ENCODE measurements around the gene HCAR1. TPM values are rescaled to one million over a fixed set of nuclear protein-coding genes. Genes with fewer than 3 reads are reported as not detected.

HCAR1 gene
- total RNA-seq, 2 experiments from 2014 or later: 0.05 TPM; not detected in 1

GRCh38 chr12:122740351-122740750 lies 9.7 kb upstream of the HCAR1 start:
- Histone ChIP-seq H3K4me1 (ENCODE audit: insufficient read depth, low read length) (no peaks in the 10 kb centered on the region), H3K27ac (ENCODE audit: low read depth in 1 of 2, low read length in 2 of 2) (no peak overlapping the region), H3K9me3 (ENCODE audit: control insufficient read depth in 1 of 2, insufficient read depth in 1 of 2, low read length in 2 of 2) (no peaks in the 10 kb centered on the region), H3K36me3 (ENCODE audit: insufficient read depth, low read length) (no peaks in the 10 kb centered on the region), H3K4me3 (ENCODE audit: low read length) (no peak overlapping the region), H3K27me3 (ENCODE audit: control insufficient read depth in 1 of 2, insufficient read depth in 2 of 2, low read length in 2 of 2) (peaks cover 0 to 3% of the 10 kb centered on the region in 2 experiments)
- Mint-ChIP-seq H3K4me3 (no peak overlapping the region), H3K9me3 (no peaks in the 10 kb centered on the region), H3K36me3 (ENCODE audit: low read depth) (no peaks in the 10 kb centered on the region), H3K27me3 (no peaks in the 10 kb centered on the region), H3K27ac (no peak overlapping the region), H3K4me1 (ENCODE audit: low read depth) (no peaks in the 10 kb centered on the region)
- intact Hi-C loops (cut with DNase I, micrococcal nuclease): no loop called here
- no peak for DNase-seq
- ChIA-PET POLR2A (no interaction called here), CTCF (interaction anchor here (0.7 kb wide), 1 partner anchor 240 kb away, joined by 3 read pairs; the partner anchor contains the start of gene ZCCHC8)
- TF ChIP-seq CTCF (IDR thresholded peaks at IDR 0.05): no peak
- no peak for ATAC-seq (ENCODE audit: poor library complexity)

GRCh38 chr12:122738571-122738970 lies 7.9 kb upstream of the HCAR1 start:
- H3K9me3 ChIP-seq (ENCODE audit: control insufficient read depth in 1 of 2, insufficient read depth in 1 of 2, low read length in 2 of 2): no peaks in the 10 kb centered on the region
- ATAC-seq (ENCODE audit: poor library complexity): no peak
- TF ChIP-seq CTCF (IDR thresholded peaks at IDR 0.05): no peak
- peaks cover 3% of the 10 kb centered on the region for H3K4me1 Mint-ChIP-seq (ENCODE audit: low read depth)
- no peak overlapping the region for H3K27ac Mint-ChIP-seq
- no peaks in the 10 kb centered on the region for H3K9me3 Mint-ChIP-seq
- H3K27me3 Mint-ChIP-seq: no peaks in the 10 kb centered on the region
- no peak overlapping the region for H3K4me3 ChIP-seq (ENCODE audit: low read length)
- no peaks in the 10 kb centered on the region for H3K36me3 Mint-ChIP-seq (ENCODE audit: low read depth)
- H3K4me1 ChIP-seq (ENCODE audit: insufficient read depth, low read length): no peaks in the 10 kb centered on the region
- peaks cover 0 to 3% of the 10 kb centered on the region in 2 experiments for H3K27me3 ChIP-seq (ENCODE audit: control insufficient read depth in 1 of 2, insufficient read depth in 2 of 2, low read length in 2 of 2)
- ChIA-PET POLR2A (no interaction called here), CTCF (interaction anchor here (0.6 kb wide), 1 partner anchor 36 kb away, joined by 3 read pairs; no protein-coding TSS in a partner anchor)
- DNase-seq: no peak
- intact Hi-C loops (cut with DNase I, micrococcal nuclease): no loop called here
- H3K27ac ChIP-seq (ENCODE audit: low read depth in 1 of 2, low read length in 2 of 2): no peak overlapping the region
- H3K36me3 ChIP-seq (ENCODE audit: insufficient read depth, low read length): no peaks in the 10 kb centered on the region
- no peak overlapping the region for H3K4me3 Mint-ChIP-seq

GRCh38 chr12:122732611-122733010 lies 2.0 kb upstream of the HCAR1 start:
- Mint-ChIP-seq H3K4me1 (ENCODE audit: low read depth) (peaks cover 41% of the 10 kb centered on the region), H3K27ac (no peak overlapping the region), H3K36me3 (ENCODE audit: low read depth) (no peaks in the 10 kb centered on the region), H3K27me3 (peaks cover 5% of the 10 kb centered on the region), H3K4me3 (no peak overlapping the region), H3K9me3 (no peaks in the 10 kb centered on the region)
- no peak for TF ChIP-seq CTCF (IDR thresholded peaks at IDR 0.05)
- no peaks in the 10 kb centered on the region for H3K9me3 ChIP-seq (ENCODE audit: control insufficient read depth in 1 of 2, insufficient read depth in 1 of 2, low read length in 2 of 2)
- no peaks in the 10 kb centered on the region for H3K27me3 ChIP-seq (ENCODE audit: control insufficient read depth in 1 of 2, insufficient read depth in 2 of 2, low read length in 2 of 2)
- H3K4me1 ChIP-seq (ENCODE audit: insufficient read depth, low read length): peaks cover 24% of the 10 kb centered on the region
- ChIA-PET CTCF (no interaction called here), POLR2A (interaction anchor here (1.2 kb wide), 1 partner anchor 206 kb away, joined by 3 read pairs; the partner anchor contains the start of genes KNTC1 and RSRC2)
- DNase-seq: no peak
- no peak overlapping the region for H3K27ac ChIP-seq (ENCODE audit: low read depth in 1 of 2, low read length in 2 of 2)
- H3K36me3 ChIP-seq (ENCODE audit: insufficient read depth, low read length): no peaks in the 10 kb centered on the region
- no peak overlapping the region for H3K4me3 ChIP-seq (ENCODE audit: low read length)
- ATAC-seq (ENCODE audit: poor library complexity): no peak
- intact Hi-C loops (cut with DNase I, micrococcal nuclease): no loop called here

Data from CD4-positive, alpha-beta T cell (primary cell).